PC-3 (cell line): ENCODE measurements around the gene ANK2. TPM values are rescaled to one million over a fixed set of nuclear protein-coding genes. Genes with fewer than 3 reads are reported as not detected.

Experiments used
- ATAC-seq: fragments of 200-7000 bp; cut with Tn5 transposase; 2 replicates; pipeline ENCODE4 v1.9.1; 2020; ENCODE audit warnings: mild to moderate bottlenecking, moderate library complexity
- BruUV-seq: library from RNA; stranded (reverse); fragments of 400-500 nt; replicated peaks from 2 replicates; lab custom pipeline; 2021; lab: Mats Ljungman, UMichigan
- CTCF ChIA-PET: fragments of 300-600 bp; sonication (Branson Sonifier 250); formaldehyde crosslinking; loops from one replicate; lab custom pipeline; 2022; ENCODE audit warnings: antibody characterized with exemption; lab: Charles Lee
- POLR2A ChIA-PET: fragments of 300-600 bp; sonication (Branson Sonifier 250); formaldehyde crosslinking; loops from one replicate; lab custom pipeline; 2022; ENCODE audit warnings: antibody characterized with exemption; ENCODE audit not compliant: unreplicated experiment; lab: Charles Lee
- DNase-seq: peaks from one replicate; pipeline ENCODE4 v3.0.0-alpha.2; 2015
- H2AFZ ChIP-seq: fragments of 300-600 bp; sonication (generic); 2 replicates; pipeline ENCODE4 v1.6.0; 2016; ENCODE audit warnings: antibody characterized with exemption, low read length
- H3F3A ChIP-seq: fragments of 300-600 bp; sonication (generic); one replicate; pipeline ENCODE4 v1.6.0; 2017; ENCODE audit warnings: antibody characterized with exemption, low read length, control low read depth, mild to moderate bottlenecking; ENCODE audit not compliant: unreplicated experiment
- H3K27ac ChIP-seq: fragments of 300-600 bp; sonication (generic); 2 replicates; pipeline ENCODE4 v1.5.1; 2016; ENCODE audit warnings: mild to moderate bottlenecking, low read length
- H3K27me3 ChIP-seq: fragments of 300-600 bp; sonication (generic); 2 replicates; pipeline ENCODE4 v1.6.1; 2016; ENCODE audit warnings: low read length, mixed read lengths
- H3K36me3 ChIP-seq: fragments of 300-600 bp; sonication (generic); 2 replicates; pipeline ENCODE4 v1.6.1; 2016; ENCODE audit warnings: low read depth, mixed run types, low read length, mixed read lengths
- H3K4me1 ChIP-seq: fragments of 300-600 bp; sonication (generic); 2 replicates; pipeline ENCODE4 v1.5.1; 2016; ENCODE audit warnings: low read length; ENCODE audit not compliant: insufficient read depth
- H3K4me2 ChIP-seq: fragments of 300-600 bp; sonication (generic); 2 replicates; pipeline ENCODE4 v1.6.0; 2016; ENCODE audit warnings: low read length
- H3K4me3 ChIP-seq: fragments of 300-600 bp; sonication (generic); 2 replicates; pipeline ENCODE4 v1.5.1; 2016; ENCODE audit warnings: mild to moderate bottlenecking, low read length, mixed read lengths
- H3K79me2 ChIP-seq: fragments of 300-600 bp; sonication (generic); 2 replicates; pipeline ENCODE4 v1.6.1; 2017; ENCODE audit warnings: low read length, mixed read lengths
- H3K9ac ChIP-seq: fragments of 300-600 bp; sonication (generic); 2 replicates; pipeline ENCODE4 v1.6.0; 2016; ENCODE audit warnings: mild to moderate bottlenecking, low read length
- H3K9me2 ChIP-seq: fragments of 300-600 bp; sonication (generic); replicated peaks from 2 replicates; pipeline ENCODE4 v1.6.1; 2016; ENCODE audit warnings: mixed run types, low read length, mixed read lengths
- H3K9me3 ChIP-seq: fragments of 300-600 bp; sonication (generic); 2 replicates; pipeline ENCODE4 v1.6.1; 2016; ENCODE audit warnings: low read length, mixed read lengths
- H4K20me1 ChIP-seq: fragments of 300-600 bp; sonication (generic); 2 replicates; pipeline ENCODE4 v1.6.1; 2016; ENCODE audit warnings: low read length, mixed read lengths
- EZH2 ChIP-seq: fragments of 300-600 bp; sonication (generic); IDR thresholded peaks from one replicate; pipeline ENCODE4 v1.6.1; 2017; ENCODE audit warnings: antibody characterized with exemption, mild to moderate bottlenecking, low read length; ENCODE audit not compliant: unreplicated experiment
- EZH2phosphoT487 ChIP-seq: fragments of 300-600 bp; sonication (generic); IDR thresholded peaks from 2 replicates; pipeline ENCODE4 v1.6.1; 2018; ENCODE audit warnings: mild to moderate bottlenecking, antibody characterized with exemption, low read length, borderline replicate concordance
- intact Hi-C: fragments of 100-400 bp; cut with micrococcal nuclease; formaldehyde crosslinking; loops from 2 replicates; pipeline ENCODE4 v1.9.0; 2023
- total RNA-seq: library from RNA; depleted of rRNA; stranded (reverse); fragments of >200 nt; gene quantifications from 2 replicates; pipeline ENCODE4 v1.2.3, GENCODE V29; 2014
- TF ChIP-seq, protein P1 (sequence below): fragments of 300-600 bp; sonication (generic); conservative IDR thresholded peaks from 2 replicates; pipeline ENCODE4 v1.5.1; 2017; ENCODE audit warnings: antibody characterized with exemption, low read depth, mild to moderate bottlenecking, low read length

The ANK2 gene
- total RNA-seq, 1 experiment from 2014 or later, result 1.8 TPM

DNA sequence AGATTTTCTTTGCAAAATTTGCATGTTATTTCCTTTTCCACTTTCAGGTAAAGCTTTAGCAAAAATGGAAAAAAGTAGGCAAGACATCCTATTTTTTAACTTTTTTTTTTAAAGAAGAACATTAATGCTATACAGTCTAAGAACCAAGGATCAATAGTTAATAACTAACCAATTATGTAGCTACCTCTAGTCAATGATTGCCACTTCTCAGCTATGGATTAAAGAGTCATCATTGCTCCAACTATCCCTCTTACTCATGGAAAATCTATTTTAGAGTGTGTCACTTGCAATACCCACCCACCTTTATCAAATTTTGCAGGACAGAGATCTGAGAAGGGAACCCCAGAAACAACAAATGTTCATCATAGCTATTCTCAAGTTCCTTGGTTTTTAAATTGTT lies 223.1 kb downstream of the ANK2 start:
- no peaks in the 10 kb centered on the region for H3K36me3 ChIP-seq
- no peak overlapping the region for H3K27ac ChIP-seq
- H3K9me2 ChIP-seq, result no peaks in the 10 kb centered on the region
- POLR2A ChIA-PET, result no interaction called here
- no peak overlapping the region for H2AFZ ChIP-seq
- DNase-seq (no peak), ATAC-seq (no peak)
- no TSS peak for BruUV-seq
- CTCF ChIA-PET, result no interaction called here
- H3K4me3 ChIP-seq, result no peak overlapping the region
- no peaks in the 10 kb centered on the region for H3K27me3 ChIP-seq
- no peaks in the 10 kb centered on the region for H3K9me3 ChIP-seq
- no peak overlapping the region for H3K9ac ChIP-seq
- no peaks in the 10 kb centered on the region for H4K20me1 ChIP-seq
- TF ChIP-seq EZH2 (no peak), EZH2phosphoT487 (no peak)
- TF ChIP-seq, protein P1, sequence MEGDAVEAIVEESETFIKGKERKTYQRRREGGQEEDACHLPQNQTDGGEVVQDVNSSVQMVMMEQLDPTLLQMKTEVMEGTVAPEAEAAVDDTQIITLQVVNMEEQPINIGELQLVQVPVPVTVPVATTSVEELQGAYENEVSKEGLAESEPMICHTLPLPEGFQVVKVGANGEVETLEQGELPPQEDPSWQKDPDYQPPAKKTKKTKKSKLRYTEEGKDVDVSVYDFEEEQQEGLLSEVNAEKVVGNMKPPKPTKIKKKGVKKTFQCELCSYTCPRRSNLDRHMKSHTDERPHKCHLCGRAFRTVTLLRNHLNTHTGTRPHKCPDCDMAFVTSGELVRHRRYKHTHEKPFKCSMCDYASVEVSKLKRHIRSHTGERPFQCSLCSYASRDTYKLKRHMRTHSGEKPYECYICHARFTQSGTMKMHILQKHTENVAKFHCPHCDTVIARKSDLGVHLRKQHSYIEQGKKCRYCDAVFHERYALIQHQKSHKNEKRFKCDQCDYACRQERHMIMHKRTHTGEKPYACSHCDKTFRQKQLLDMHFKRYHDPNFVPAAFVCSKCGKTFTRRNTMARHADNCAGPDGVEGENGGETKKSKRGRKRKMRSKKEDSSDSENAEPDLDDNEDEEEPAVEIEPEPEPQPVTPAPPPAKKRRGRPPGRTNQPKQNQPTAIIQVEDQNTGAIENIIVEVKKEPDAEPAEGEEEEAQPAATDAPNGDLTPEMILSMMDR, result no peak
- intact Hi-C loops, result no loop called here
- no peaks in the 10 kb centered on the region for H3F3A ChIP-seq
- no peaks in the 10 kb centered on the region for H3K4me1 ChIP-seq
- no peak overlapping the region for H3K4me2 ChIP-seq
- no peaks in the 10 kb centered on the region for H3K79me2 ChIP-seq

DNA sequence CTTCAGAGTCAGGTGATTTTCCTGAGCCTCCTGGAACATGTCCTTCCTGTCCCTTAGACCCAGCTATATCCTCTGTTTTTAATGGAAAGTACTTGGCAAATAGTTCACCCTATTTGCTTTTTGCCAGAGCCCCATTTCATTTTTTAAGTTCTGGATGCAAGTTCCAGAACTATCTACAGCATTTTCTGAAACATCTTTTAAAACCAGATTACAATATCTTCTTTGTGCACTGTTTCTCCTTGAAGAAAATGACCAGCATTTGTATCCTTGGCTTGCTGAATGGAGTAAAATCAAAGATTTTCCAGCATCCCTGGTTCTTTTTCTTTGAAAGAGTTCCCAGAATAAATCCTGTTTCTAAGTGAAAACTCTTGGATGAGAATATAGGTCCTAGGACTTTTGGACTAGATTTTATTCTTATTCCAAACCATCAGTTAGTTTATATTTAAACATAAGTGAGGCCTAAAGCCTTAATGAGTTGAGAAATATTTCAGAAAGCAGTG lies 224.3 kb downstream of the ANK2 start:
- no peaks in the 10 kb centered on the region for H4K20me1 ChIP-seq
- DNase-seq (no peak), ATAC-seq (no peak)
- POLR2A ChIA-PET, result no interaction called here
- H3K27me3 ChIP-seq, result no peaks in the 10 kb centered on the region
- no peak overlapping the region for H3K9ac ChIP-seq
- no peaks in the 10 kb centered on the region for H3K9me3 ChIP-seq
- H3K4me3 ChIP-seq, result no peak overlapping the region
- H3K4me2 ChIP-seq, result no peak overlapping the region
- H3K36me3 ChIP-seq, result no peaks in the 10 kb centered on the region
- no peaks in the 10 kb centered on the region for H3F3A ChIP-seq
- TF ChIP-seq EZH2 (no peak), EZH2phosphoT487 (no peak)
- TF ChIP-seq, protein P1, result no peak
- H3K79me2 ChIP-seq, result no peaks in the 10 kb centered on the region
- no peaks in the 10 kb centered on the region for H3K9me2 ChIP-seq
- H3K4me1 ChIP-seq, result no peaks in the 10 kb centered on the region
- no peak overlapping the region for H3K27ac ChIP-seq
- CTCF ChIA-PET, result interaction anchor here (0.6 kb wide), 1 partner anchor 9 kb away, joined by 3 read pairs; no protein-coding TSS in a partner anchor
- intact Hi-C loops, result no loop called here
- H2AFZ ChIP-seq, result no peak overlapping the region
- no TSS peak for BruUV-seq

DNA sequence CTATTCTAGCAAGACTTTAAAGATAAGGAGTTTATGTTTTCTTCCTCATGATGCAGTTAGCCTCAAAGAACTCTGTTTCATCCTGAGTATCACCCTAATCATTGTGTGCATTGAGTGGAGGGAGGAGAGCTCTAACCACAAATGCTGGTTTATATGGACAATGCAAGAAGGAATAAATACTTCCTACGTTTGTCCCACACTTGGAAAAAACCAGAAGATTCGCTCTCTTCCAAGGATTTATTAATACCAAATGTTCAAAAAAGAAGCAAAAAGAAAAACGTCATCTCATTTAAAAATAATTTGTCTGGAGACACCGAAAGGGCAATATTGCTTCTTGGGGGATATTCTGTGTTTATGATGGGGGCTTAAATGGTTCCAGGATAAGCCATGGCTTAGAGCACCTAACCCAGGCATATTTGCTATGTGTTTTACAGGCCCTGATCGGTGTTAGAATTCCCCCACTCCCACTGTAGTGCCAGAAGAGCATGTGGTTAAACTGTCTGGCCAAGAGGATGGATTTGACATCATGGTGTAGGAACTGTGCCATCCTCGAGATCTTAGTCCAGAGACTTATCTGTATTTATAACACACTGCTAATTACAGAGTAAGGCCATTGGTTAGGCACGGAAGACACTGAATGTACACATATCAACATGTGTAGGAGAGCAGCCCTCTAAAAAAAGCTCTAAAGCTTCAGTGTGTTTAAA lies 227.2 kb downstream of the ANK2 start:
- intact Hi-C loops, result loop anchor here (5.0 kb wide), 1 partner anchor 486 kb away; the partner anchor contains the start of gene CAMK2D
- DNase-seq (no peak), ATAC-seq (no peak)
- no peak overlapping the region for H3K27ac ChIP-seq
- H4K20me1 ChIP-seq, result no peaks in the 10 kb centered on the region
- no peaks in the 10 kb centered on the region for H3K4me1 ChIP-seq
- no peak overlapping the region for H2AFZ ChIP-seq
- CTCF ChIA-PET, result no interaction called here
- no peak overlapping the region for H3K4me2 ChIP-seq
- H3K79me2 ChIP-seq, result no peaks in the 10 kb centered on the region
- H3K9me3 ChIP-seq, result no peaks in the 10 kb centered on the region
- H3K27me3 ChIP-seq, result no peaks in the 10 kb centered on the region
- TF ChIP-seq EZH2phosphoT487 (no peak), EZH2 (no peak)
- TF ChIP-seq, protein P1, result no peak
- H3F3A ChIP-seq, result no peaks in the 10 kb centered on the region
- POLR2A ChIA-PET, result no interaction called here
- no peak overlapping the region for H3K9ac ChIP-seq
- no peak overlapping the region for H3K4me3 ChIP-seq
- BruUV-seq, result no TSS peak
- H3K36me3 ChIP-seq, result no peaks in the 10 kb centered on the region
- no peaks in the 10 kb centered on the region for H3K9me2 ChIP-seq
